Stomach (tissue), 4 donors: ENCODE data around the gene ERO1A.

Source experiments
- EP300 ChIP-seq: sonication (generic); formaldehyde crosslinking; IDR thresholded peaks from one replicate; pipeline ENCODE4 v1.6.1; 2017; ENCODE audit warnings: antibody characterized with exemption
- TF ChIP-seq, protein P1 (sequence below), 7 experiments: fragments of 450-650 bp in 4 of 7; fragments of 200-600 bp in 3 of 7; sonication (generic) in 3 of 7; IDR thresholded peaks; one replicate each; pipeline ENCODE4 v1.5.1; 2016 to 2019; ENCODE audit warnings: antibody characterized with exemption in 7 of 7, control low read depth in 2 of 7, mild to moderate bottlenecking in 1 of 7

- TF ChIP-seq, protein P1, sequence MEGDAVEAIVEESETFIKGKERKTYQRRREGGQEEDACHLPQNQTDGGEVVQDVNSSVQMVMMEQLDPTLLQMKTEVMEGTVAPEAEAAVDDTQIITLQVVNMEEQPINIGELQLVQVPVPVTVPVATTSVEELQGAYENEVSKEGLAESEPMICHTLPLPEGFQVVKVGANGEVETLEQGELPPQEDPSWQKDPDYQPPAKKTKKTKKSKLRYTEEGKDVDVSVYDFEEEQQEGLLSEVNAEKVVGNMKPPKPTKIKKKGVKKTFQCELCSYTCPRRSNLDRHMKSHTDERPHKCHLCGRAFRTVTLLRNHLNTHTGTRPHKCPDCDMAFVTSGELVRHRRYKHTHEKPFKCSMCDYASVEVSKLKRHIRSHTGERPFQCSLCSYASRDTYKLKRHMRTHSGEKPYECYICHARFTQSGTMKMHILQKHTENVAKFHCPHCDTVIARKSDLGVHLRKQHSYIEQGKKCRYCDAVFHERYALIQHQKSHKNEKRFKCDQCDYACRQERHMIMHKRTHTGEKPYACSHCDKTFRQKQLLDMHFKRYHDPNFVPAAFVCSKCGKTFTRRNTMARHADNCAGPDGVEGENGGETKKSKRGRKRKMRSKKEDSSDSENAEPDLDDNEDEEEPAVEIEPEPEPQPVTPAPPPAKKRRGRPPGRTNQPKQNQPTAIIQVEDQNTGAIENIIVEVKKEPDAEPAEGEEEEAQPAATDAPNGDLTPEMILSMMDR (IDR thresholded peaks at IDR 0.05), result no peak
- no peak for TF ChIP-seq EP300
These were observed 34.0 kb downstream of the ERO1A start for GRCh38 chr14:52661314-52661713.
